Astrocyte of the spinal cord (primary cell): ENCODE results near the gene ATP2B2.

Experiments used
- DNase-seq: peaks from one replicate; pipeline ENCODE4 v3.0.0; 2011; ENCODE audit warnings: low read depth, low spot score
- H3K4me3 ChIP-seq: 2 replicates; pipeline ENCODE4 v1.5.1; 2011; ENCODE audit warnings: low read depth, mild to moderate bottlenecking, low read length, moderate library complexity
- CTCF ChIP-seq: IDR thresholded peaks from 2 replicates; pipeline ENCODE4 v1.5.1; 2012; ENCODE audit warnings: low read depth, mild to moderate bottlenecking, low read length, inconsistent platforms
- in situ Hi-C: cut with HindIII; loops from 2 replicates; pipeline ENCODE4 v1.10.0; 2017; ENCODE audit warnings: low sequenced_read_pairs

The ATP2B2 gene

GRCh38 chr3:10285272-10286132 is 219.9 kb downstream of the ATP2B2 start:
- no peak overlapping the region for H3K4me3 ChIP-seq
- in situ Hi-C loops: no loop called here
- DNase-seq: no peak
- no peak for TF ChIP-seq CTCF

GRCh38 chr3:10284496-10284895 is 220.9 kb downstream of the ATP2B2 start:
- in situ Hi-C loops: no loop called here
- DNase-seq: no peak
- no peak for TF ChIP-seq CTCF
- H3K4me3 ChIP-seq: no peak overlapping the region

GRCh38 chr3:10283638-10284037 is 221.7 kb downstream of the ATP2B2 start:
- no peak for DNase-seq
- no peak for TF ChIP-seq CTCF
- in situ Hi-C loops: no loop called here

GRCh38 chr3:10281951-10282350 is 223.4 kb downstream of the ATP2B2 start:
- in situ Hi-C loops: no loop called here

More at GRCh38 chr3:10283638-10284037, 221.7 kb downstream of the ATP2B2 start:
- no peak overlapping the region for H3K4me3 ChIP-seq

GRCh38 chr3:10280571-10280970 is 224.8 kb downstream of the ATP2B2 start:
- in situ Hi-C loops: no loop called here
- DNase-seq: no peak
- no peak overlapping the region for H3K4me3 ChIP-seq
- no peak for TF ChIP-seq CTCF

More at GRCh38 chr3:10281951-10282350, 223.4 kb downstream of the ATP2B2 start:
- no peak for TF ChIP-seq CTCF
- H3K4me3 ChIP-seq: no peak overlapping the region
- peak; percentile 37 for DNase-seq

- DNase-seq: no peak
- H3K4me3 ChIP-seq: no peak overlapping the region
- in situ Hi-C loops: no loop called here
- peak; percentile 14 for TF ChIP-seq CTCF
These were observed 225.2 kb downstream of the ATP2B2 start for GRCh38 chr3:10280177-10280529.
